GM19328 (cell line): Measurements from ENCODE around the gene MYCBPAP.

Experiments used
- ATAC-seq: cut with Tn5 transposase; IDR thresholded peaks from one replicate; pipeline ENCODE4 v1.9.1; 2021; ENCODE audit warnings: mild to moderate bottlenecking, moderate library complexity; ENCODE audit not compliant: unreplicated experiment

MYCBPAP gene

GRCh38 chr17:50517011-50517410 is 8.8 kb downstream of the MYCBPAP start:
- ATAC-seq, result no peak

DNA sequence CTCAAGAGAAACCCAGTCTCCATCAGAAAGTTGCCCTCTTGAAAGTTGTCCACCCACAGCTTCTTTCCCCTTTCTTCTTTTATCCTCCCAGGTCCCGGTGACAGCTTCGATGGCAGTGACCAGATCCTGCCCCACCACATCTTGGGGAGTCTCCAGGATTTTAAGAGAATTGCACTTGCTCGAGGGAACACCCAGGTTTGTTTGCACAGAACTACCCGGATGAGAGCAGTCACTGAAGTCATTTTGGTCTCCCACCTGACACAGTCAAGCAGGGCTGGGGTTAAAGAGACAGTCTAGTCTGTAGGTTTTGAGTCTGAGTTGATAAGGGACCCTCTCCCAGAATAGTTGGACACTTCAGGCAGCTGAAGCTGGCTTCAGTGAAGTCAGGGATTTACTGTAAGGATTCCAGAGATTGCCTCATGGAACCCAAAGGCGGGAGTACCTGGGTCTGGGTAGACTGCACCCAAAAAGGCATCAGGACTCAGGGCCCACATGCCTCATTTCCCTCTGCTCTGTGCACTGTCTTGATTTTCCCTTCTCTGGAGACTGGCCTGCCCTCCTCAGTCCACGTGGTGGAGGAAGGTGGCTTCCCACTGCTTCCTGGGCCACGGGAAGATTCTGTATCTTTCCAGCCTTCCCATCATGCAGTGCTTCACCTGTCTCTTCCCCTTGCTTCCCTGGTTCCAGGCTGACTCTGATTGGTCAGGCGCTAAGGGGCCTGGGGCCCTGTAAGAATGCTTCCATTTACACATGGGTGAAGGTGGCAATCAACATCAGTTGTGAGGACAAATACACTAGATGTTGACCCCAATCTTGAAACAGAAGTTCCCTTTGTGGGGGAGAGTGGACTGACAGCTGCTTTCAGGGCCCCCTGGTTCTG is 9.5 kb downstream of the MYCBPAP start:
- no peak for ATAC-seq

- ATAC-seq, result no peak
Observed at GRCh38 chr17:50518384-50519023, 10.3 kb downstream of the MYCBPAP start.

DNA sequence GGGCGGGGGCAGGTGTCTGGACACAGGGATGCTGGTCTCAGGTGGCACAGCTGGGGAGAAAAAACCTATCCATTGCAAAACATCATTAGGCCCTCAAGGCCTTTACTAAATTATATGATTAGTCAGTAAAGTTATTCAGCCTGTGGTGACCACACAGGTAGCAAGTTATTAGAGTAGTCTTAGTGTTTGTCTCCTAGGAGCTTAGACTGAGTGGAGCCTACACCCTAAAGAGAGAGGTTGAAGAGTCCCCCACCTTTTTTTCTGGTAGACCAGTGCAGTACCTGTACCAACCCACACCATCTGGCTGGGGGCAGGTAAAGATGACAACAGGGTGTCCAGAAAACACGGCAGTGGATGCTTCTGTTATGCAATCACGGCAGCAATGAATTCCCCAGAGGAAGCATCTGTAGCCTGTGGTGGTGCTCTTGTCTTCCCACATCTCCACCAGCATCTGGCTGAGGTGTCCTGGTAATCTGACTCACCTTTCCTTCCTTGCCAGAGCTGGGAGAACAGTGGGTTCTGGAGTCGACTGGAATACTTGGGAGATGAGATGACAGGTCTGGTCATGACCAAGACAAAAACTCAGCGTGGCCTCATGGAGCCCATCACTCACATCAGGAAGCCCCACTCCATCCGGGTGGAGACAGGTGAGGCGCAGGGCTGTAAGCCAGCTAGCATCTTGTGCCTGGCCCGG is 11.0 kb downstream of the MYCBPAP start:
- no peak for ATAC-seq

DNA sequence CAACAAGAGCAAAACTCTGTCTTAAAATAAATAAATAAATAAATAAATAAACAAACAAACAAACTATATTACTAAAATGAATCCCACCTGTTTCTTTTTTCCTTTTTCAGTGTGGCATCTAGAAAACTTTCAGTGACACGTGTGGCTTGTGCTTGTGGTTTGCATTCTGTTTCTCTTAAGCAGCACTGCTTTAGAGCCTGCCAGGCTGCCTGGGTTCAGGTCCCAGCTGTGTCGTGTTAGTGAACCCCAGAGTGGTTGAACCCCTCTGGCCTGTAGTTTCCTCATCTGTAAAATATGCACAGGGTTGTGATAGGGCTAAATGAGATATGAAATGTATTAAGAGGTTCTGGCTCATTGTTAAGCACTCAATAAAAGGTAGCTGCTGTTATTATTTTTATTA is 12.2 kb downstream of the MYCBPAP start:
- no peak for ATAC-seq

DNA sequence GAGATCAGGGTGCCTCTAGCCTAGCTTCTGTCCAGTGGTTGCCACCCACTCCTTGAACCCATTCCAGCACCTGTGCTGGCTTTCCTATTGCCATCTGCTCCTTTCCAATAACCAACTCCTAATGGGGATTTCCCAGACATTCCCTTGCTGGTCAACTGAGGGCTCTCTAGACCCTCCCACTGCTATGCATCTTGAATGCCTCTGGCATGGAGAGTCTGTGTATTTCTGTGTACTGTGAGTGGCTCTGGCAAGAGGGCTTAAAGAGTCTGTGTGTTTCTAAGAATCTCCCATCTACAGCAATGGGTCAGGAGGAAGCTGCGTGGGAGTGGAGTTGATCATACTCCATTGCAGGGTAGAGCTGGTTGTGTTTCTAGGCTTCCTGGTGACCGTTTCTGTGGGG is 13.3 kb downstream of the MYCBPAP start:
- no peak for ATAC-seq

GRCh38 chr17:50522766-50523165 is 14.5 kb downstream of the MYCBPAP start:
- ATAC-seq, result no peak

GRCh38 chr17:50523208-50523607 is 15.0 kb downstream of the MYCBPAP start:
- ATAC-seq, result no peak

- ATAC-seq, result no peak
Observed at GRCh38 chr17:50524838-50525237, 16.6 kb downstream of the MYCBPAP start.

GRCh38 chr17:50527155-50527762 is 19.0 kb downstream of the MYCBPAP start:
- no peak for ATAC-seq

DNA sequence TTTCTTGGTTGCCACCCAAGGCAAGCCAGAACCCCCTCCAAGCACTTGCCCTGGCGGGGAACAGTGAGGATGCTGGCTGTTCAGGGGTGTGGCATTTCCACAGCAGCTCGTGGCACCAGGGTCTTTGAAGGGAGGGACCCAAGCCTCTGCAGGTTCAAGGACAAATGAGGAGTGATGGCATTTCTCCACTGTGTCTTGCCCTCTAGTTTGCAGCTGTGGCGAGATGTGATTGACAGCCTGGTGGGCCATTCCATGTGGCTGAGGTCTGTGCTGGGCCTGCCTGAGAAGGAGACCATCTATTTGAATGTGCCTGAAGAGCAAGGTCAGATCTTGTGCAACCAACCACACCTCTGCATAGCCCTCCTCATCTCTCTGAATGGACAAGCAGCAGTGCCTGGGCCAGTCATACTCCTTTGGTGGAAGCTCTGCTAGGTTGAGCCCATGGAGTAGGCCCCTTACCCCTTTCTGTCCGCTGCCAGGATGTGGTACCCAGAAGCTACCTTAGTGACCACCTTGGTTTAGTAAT is 19.8 kb downstream of the MYCBPAP start:
- ATAC-seq, result no peak

- no peak for ATAC-seq
Observed at GRCh38 chr17:50529849-50530248, 21.6 kb downstream of the MYCBPAP start.

DNA sequence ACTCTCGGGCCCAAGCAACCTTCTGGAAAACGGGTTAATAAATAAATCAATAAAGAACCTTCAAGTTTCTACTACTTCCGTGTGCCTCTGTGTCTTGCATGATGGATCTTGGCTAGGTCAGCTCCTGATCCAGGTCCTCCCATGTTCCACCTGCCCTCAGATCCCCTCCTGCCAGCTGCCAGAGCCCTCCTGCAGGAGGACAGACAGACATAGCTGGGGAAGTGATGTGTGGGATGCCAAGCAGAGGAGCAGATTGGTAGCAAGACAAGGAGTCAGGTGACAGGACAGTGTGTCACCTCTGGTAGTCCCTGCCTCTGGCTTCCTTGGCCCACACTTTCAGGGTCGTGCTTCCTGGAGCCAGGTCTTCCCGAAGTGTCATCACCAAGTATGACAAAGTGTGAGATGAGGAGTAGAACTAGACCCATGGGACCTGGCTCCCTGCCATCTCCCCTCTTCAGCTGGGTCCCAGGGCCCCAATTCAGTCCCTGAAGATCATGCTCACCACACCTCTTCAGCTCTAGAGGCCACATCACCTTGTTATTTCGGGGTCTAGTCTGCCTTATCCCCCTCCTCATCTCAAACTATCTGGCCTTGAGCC is 23.3 kb downstream of the MYCBPAP start:
- ATAC-seq, result no peak

DNA sequence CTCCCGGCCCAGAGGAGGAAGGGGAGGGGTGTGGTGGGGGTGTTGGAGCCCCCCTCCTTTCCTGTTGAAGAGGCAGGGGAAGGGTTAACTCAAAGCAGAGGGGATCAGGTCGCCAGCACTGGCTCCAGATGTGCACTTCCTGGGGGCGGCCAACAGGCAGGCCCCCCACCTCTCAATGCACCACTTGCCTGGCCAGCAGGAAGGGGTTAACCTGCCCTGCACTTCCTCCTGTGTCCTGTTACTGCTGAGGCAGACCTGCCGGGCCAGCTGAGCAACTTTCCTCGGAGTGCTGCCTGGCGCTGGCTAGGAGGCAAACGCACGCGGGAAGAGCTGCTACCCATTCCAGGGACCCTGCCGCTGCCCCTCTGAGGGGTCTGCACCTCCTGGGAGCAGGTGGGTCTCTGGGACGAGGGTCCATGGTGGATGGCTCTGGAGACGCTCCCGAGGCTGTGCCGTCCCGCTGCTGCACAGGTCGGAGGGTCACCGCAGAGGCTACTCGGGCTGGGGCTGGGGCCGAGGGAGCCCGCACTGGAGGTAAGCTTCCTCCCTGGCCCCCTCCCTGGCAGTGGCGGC is 24.3 kb downstream of the MYCBPAP start, which contains the start of gene EPN3:
Gene EPN3, plus strand, starts transcription at position 284 of the 573 bp plus-strand sequence. CDS start 3,822 bp downstream, outside the sequence.
- ATAC-seq, result no peak

DNA sequence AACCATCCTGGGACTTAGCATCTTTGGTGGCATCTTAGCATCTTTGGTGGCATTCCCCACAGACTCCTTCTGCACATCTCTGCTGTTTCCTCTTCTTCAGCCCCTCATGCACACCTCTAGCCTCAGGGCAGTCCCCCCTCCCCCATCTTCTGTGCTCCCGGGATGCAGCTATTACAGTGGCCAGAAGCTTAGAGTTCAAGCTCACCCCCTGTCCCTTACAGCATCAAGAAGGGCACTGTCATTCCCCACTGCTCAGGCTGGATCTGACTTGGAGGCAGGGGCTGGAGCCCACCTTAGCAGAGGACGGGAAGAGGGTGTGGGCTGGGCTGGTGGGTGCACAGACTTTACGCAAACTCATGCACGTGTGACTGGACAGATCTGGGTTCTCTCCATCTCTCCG is 24.9 kb downstream of the MYCBPAP start:
- no peak for ATAC-seq

DNA sequence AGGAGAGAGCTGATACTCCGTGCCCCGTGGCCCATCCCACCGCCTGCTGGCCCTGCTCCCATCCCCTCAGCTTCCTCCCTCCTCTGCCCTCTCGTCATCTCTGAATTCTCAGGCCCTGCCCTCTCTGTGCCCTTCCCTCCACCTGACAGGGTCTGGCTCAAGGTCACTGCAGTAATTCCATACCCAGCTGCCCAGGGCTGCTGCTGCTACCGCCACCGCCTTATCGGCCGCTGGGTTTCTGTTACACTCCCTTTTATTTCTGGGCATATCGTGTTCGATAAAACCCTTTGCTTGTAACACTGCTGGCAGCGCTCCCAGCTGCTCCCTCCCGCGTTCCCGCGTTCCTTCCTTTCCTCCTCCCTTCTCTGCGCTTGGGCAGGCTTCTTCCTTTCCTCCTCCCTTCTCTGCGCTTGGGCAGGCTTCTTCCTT is 25.5 kb downstream of the MYCBPAP start:
- ATAC-seq, result no peak

DNA sequence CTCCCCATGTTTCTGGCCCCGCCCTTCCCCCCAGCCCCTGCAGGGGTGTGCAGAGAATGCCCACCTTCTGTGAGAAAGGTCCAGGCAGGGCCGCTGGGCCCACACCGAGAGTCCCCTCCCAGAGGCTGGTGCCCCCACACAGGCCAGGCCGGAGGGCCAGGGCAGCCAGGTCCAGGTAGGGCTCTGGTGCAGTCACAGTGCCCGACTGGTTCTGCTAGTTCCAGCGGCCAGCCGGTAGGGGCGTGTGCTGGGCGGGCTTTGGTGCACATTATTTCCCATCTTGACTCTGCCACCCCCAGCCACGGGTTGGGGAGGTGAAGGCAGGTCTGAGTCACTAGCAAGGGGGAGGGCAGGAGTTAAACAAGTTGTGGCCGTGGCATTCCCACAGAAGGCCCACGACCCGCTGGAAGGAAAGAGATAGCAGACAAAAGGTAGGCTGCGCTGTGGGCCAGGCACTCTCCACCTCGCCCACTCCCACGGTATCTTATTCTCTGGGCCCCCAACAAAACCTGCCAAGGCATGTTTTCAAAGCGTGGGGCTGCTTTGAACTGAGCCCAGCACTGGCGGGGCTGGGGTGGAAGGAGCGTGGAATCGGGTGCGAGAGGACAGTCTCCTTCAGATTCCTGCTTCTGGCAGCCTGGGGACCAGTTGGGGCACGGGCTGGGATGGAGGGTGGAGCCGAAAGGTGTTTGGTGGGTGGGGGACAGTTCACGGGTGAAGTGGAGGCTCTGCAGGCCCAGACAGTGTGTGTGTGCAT is 26.2 kb downstream of the MYCBPAP start:
- no peak for ATAC-seq

DNA sequence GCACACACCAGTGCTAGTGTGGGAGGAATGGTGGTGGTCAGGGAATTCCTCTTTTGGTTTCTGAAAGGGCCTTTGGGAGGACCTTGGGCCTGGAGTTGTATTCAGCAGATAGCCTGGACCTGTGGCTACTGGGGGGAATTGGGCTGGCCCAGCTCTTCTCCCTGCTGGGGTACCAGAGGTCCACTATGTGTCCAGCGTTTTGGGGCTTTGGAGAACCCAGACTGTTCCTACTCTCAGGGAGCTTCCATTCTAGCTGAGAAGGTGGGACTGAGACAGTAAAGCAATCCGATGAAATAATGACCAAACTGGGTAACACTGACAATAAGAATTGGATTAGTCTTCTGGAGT is 26.7 kb downstream of the MYCBPAP start:
- ATAC-seq, result no peak

- ATAC-seq, result no peak
Observed at GRCh38 chr17:50535407-50535806, 27.2 kb downstream of the MYCBPAP start.
